ENCODE measurements around the gene PRB2.
"Not testable (repeated sequence)": the region's sequence is repeated elsewhere in the genome, so short reads cannot be mapped to it uniquely, and the experiment has no call there.

Gene PRB2

DNA sequence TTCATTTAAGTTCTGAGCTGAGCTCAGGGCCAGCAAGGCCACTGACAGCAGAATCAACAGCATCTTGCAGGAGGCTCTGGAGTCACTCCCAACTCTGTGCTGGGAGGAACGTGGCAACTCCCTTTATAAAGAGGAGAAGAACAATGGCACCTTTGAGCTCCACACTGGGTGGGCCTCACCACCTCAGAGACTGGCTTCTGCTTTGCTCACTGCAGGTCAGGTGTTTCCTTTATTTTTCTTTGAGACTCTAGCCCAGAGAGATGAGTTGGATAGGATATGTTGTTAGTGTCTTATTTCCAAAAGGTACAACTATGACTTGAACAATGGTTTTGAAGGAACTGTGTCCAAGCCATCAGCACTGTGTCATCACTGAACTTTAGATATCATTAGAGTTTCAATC lies at the start of gene PRB2:
Gene PRB2 (minus strand): TSS at position 101 of the 400 bp plus-strand sequence. CDS start 38 bp downstream, at position 63.
- not testable (repeated sequence) for H3K27ac Mint-ChIP-seq; H3K4me3 Mint-ChIP-seq; H3K9me3 Mint-ChIP-seq (ENCODE audit: low read depth); H3K27me3 Mint-ChIP-seq; H3K4me1 Mint-ChIP-seq (ENCODE audit: low read depth); H3K36me3 Mint-ChIP-seq

DNA sequence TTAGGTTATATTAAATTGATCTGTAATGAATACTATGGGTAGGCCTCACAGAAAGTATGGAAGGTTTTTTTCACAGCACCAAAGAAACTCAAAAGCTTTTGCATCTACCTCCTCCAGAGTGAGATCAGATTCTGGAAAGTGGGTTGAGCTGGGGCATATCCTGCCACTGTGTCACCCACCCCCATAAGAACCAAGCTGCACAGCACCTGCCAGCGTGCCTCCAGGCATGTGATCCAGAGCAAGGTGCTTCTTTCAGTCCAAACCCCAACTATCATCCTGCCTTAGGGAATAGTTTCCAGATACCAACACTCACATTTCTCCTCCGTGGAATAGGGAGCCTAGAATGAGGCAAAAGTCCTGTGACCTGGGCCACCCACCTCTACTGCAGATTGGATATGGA lies 42.6 kb upstream of the PRB2 start:
- Mint-ChIP-seq H3K36me3 (peaks cover 10% of the 10 kb centered on the region), H3K4me3 (no peak overlapping the region), H3K4me1 (ENCODE audit: low read depth) (no peaks in the 10 kb centered on the region), H3K27me3 (peaks cover 1% of the 10 kb centered on the region), H3K9me3 (ENCODE audit: low read depth) (peaks cover 4% of the 10 kb centered on the region), H3K27ac (no peak overlapping the region)

DNA sequence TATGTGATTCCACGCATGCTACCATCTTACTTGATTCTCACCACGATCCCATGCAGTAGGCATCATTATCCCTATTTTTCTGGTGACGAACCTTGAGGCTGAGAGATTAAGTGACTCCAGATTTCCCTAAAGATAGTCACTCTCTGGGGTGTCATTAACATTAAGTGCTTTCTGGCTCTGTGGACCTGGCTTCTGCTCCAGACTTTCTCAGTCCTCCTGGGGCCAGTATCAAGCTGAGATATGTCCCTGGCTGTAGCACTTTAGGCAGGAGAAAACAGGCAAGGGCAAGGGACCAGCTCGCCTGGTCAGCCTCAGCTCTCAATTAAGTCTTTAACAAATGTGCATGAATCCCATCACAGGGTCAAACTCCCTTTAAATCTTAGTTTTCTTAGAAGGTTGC lies 38.3 kb upstream of the PRB2 start:
- Mint-ChIP-seq H3K27me3 (no peaks in the 10 kb centered on the region), H3K27ac (no peak overlapping the region), H3K4me1 (ENCODE audit: low read depth) (peaks cover 4% of the 10 kb centered on the region), H3K9me3 (ENCODE audit: low read depth) (no peaks in the 10 kb centered on the region), H3K36me3 (peaks cover 12% of the 10 kb centered on the region), H3K4me3 (no peak overlapping the region)

DNA sequence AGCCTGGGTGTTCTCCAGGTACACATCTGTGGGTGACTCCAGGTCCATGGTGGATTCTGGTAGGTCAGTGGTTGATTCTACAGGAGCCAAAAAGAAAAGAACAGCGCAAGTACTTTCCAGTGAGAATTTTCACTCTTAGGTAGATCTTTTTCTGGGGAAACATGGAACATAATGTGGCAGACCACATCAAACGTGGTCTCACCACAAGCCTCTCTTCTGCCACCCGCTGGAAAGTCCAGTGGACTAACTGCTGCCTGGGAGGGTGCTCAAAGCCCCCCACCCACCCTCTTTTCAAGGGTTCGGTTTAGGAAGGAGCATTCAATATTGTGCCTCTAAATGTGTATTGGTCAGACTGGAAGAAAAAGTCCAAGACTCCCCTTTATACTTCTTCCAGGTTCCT lies 36.1 kb upstream of the PRB2 start:
- Mint-ChIP-seq H3K4me3 (no peak overlapping the region), H3K27me3 (no peaks in the 10 kb centered on the region), H3K36me3 (peaks cover 9% of the 10 kb centered on the region), H3K27ac (no peak overlapping the region), H3K4me1 (ENCODE audit: low read depth) (peaks cover 4% of the 10 kb centered on the region), H3K9me3 (ENCODE audit: low read depth) (no peaks in the 10 kb centered on the region)

DNA sequence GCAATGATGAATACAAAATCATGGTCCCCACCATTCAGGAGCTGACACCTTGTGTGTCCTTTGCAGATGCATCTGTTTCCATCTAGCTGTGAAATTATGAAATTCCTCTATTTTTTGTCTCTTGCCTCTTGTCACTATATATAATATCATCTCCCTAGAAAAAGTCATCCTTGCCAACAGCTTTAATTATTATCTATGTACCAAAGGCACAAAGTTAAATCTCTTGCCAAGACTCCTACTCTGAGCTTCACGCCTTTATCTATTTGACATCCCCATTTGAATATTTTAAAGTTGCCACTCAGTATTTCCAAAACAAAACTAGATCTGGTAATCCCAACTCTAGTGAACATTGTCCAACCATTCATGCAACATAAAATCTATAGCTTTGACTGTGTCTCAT lies 32.0 kb upstream of the PRB2 start:
- Mint-ChIP-seq H3K27ac (no peak overlapping the region), H3K4me1 (ENCODE audit: low read depth) (peaks cover 3% of the 10 kb centered on the region), H3K27me3 (no peaks in the 10 kb centered on the region), H3K9me3 (ENCODE audit: low read depth) (peaks cover 9% of the 10 kb centered on the region), H3K36me3 (peaks cover 5% of the 10 kb centered on the region), H3K4me3 (no peak overlapping the region)

DNA sequence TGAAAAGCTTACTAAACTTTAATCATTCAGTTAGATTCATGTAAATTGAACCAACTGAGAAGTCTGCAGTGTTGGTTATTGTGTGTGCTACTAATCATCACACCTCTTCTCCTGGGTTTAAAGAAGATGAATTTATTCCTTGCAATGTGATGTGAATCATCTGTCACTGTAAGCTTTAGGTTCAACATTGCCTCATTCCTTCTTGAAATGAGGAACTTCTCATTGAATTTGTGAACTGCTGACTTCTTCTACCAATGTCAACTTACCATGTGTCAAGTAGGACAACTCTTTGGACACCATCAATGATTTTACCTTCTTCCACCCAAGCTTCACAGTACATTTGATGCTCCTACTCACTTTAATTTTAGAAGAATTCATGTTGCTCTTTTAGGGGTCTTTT lies 17.4 kb upstream of the PRB2 start:
- peaks cover 12% of the 10 kb centered on the region for H3K9me3 Mint-ChIP-seq (ENCODE audit: low read depth)
- no peak overlapping the region for H3K4me3 Mint-ChIP-seq
- peaks cover 24% of the 10 kb centered on the region for H3K36me3 Mint-ChIP-seq
- H3K4me1 Mint-ChIP-seq (ENCODE audit: low read depth): no peaks in the 10 kb centered on the region
- H3K27me3 Mint-ChIP-seq: no peaks in the 10 kb centered on the region
- no peak overlapping the region for H3K27ac Mint-ChIP-seq

DNA sequence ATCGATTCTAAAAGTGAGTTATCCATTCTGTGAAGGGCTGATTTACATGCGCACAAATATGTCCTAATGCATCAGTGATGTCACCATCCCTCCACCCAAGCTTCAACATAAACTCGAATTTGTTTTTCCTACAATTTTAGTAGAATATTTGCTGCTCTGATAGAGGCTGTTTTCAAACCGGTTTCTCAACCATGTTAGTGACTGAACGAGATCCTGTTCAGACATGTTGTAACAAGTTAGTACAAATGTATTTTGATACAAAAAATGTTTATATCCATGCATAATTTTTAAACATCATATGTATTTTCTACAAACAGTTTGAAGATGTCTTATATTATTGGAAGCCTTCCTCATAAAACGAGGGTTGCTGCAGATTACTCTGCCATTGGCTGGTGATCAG lies 12.7 kb upstream of the PRB2 start:
- Mint-ChIP-seq H3K9me3 (ENCODE audit: low read depth) (peaks cover 5% of the 10 kb centered on the region), H3K4me3 (no peak overlapping the region), H3K27me3 (no peaks in the 10 kb centered on the region), H3K27ac (no peak overlapping the region), H3K36me3 (peaks cover 35% of the 10 kb centered on the region), H3K4me1 (ENCODE audit: low read depth) (no peaks in the 10 kb centered on the region)

DNA sequence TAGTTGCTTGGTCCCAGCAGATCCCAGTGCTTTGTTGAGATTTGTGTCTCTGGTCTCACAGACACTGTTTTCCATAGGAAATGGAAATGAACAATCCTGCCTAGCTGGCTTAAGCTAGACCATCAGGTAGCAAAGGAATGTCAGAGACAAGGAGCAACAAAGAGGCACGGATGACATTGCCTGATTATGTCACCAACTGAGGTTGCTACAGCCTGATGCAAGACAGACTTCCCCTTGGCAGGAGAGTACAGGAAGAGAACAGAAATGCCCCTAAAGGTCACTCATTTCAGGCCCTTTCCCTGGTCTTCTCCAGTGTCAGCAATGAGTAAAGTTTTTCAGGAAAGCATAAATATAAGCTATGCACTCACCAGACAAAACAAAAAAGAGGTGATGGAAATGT lies 2.0 kb upstream of the PRB2 start:
- H3K27me3 Mint-ChIP-seq: no peaks in the 10 kb centered on the region

DNA sequence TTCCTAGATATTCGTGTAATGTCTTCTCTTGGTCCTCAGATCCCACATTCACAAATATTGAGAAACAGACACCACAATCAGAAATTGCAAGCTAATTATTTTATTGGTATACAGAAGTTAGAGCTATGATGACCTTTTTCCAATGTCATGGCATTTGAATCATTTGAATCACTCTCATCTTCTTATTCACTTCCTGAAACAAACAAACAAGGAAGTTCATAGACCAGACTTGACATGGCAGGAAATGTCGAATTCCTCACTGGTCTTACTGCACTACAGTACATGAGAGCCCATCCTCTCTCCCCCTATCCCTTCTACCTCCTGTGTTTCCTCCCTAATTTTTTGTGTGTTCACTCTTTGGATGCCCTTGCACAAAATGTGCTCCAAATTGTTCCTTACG lies 3.9 kb downstream of the PRB2 start:
- not testable (repeated sequence) for H3K4me3 Mint-ChIP-seq; H3K36me3 Mint-ChIP-seq; H3K27me3 Mint-ChIP-seq; H3K9me3 Mint-ChIP-seq (ENCODE audit: low read depth); H3K4me1 Mint-ChIP-seq (ENCODE audit: low read depth); H3K27ac Mint-ChIP-seq

More for the DNA sequence above, 2.0 kb upstream of the PRB2 start:
- Mint-ChIP-seq H3K27ac (no peak overlapping the region), H3K4me1 (ENCODE audit: low read depth) (no peaks in the 10 kb centered on the region), H3K9me3 (ENCODE audit: low read depth) (peaks cover 3% of the 10 kb centered on the region), H3K36me3 (peaks cover 6% of the 10 kb centered on the region), H3K4me3 (no peak overlapping the region)

DNA sequence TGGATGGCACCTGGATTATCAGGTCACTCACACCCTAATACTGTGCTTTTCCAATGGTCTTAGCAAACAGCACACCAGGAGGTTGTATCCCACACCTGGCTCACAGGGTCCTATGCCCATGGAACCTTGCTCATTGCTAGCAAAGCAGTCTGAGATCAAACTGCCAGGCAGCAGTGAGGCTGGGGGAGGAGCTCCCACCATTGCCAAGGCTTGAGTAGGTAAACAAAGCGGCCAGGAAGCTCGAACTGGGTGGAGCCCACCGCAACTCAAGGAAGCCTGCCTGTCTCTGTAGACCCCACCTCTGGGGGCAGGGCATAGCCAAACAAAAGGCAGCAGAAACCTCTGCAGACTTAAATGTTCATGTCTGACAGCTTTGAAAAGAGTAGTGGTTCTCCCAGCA lies 17.9 kb downstream of the PRB2 start:
- H3K27me3 Mint-ChIP-seq; H3K27ac Mint-ChIP-seq; H3K4me1 Mint-ChIP-seq (ENCODE audit: low read depth); H3K4me3 Mint-ChIP-seq: not testable (repeated sequence)
- Mint-ChIP-seq H3K9me3 (ENCODE audit: low read depth) (peaks cover 22% of the 10 kb centered on the region), H3K36me3 (peaks cover 36% of the 10 kb centered on the region)

DNA sequence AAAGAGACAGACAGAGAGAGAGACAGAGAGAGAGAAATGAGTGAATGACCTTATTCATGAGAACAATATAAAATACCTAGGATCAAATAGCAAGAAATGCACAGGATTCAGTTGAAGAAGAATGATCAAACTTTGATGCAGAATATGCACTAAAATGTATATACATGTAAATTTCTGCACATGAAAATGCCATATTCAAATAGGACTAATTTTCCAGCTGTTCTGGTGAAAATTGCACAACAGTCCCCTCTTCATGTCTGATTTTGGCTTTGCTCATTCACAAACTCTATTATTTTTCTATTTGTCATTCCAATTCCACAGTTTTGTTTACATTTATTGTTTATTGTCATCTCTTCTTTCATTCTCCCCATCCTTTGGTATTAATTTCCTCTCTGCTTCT lies 34.2 kb downstream of the PRB2 start:
- Mint-ChIP-seq H3K4me1 (ENCODE audit: low read depth) (no peaks in the 10 kb centered on the region), H3K36me3 (peaks cover 11% of the 10 kb centered on the region), H3K27me3 (no peaks in the 10 kb centered on the region), H3K27ac (no peak overlapping the region), H3K9me3 (ENCODE audit: low read depth) (peaks cover 4% of the 10 kb centered on the region), H3K4me3 (no peak overlapping the region)

DNA sequence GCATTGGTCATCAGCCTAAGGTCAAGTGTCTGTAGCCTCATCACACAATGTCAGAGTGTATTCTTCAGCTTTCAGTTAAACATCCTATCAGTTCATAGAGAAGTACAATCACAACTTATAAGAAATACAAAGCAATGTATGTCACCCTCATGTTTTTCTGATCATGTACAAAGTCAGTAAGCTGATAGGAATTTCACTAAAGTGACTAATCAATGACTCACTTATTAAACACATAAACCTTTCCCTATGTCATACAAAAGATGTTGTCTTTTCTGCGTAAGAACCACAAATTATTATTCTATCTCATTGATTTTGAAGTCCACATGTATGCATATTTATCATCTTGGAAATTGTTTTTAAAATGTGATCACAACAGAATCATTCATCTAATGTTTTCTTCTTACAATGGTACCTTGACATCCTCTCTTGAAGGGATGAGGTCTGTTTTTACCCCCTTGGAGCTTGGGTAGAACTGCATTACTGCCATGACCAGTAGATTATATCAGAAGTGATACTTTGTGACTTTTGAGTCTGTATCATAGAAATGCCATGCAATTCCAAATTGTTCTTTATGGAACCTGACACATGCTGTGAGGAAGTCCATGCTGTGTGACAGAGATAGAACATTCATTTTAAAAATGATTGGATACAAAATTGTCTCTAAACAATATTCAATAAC lies 35.0 kb downstream of the PRB2 start:
- peaks cover 11% of the 10 kb centered on the region for H3K36me3 Mint-ChIP-seq
- H3K4me3 Mint-ChIP-seq; H3K27ac Mint-ChIP-seq; H3K27me3 Mint-ChIP-seq; H3K9me3 Mint-ChIP-seq (ENCODE audit: low read depth); H3K4me1 Mint-ChIP-seq (ENCODE audit: low read depth): not testable (repeated sequence)

DNA sequence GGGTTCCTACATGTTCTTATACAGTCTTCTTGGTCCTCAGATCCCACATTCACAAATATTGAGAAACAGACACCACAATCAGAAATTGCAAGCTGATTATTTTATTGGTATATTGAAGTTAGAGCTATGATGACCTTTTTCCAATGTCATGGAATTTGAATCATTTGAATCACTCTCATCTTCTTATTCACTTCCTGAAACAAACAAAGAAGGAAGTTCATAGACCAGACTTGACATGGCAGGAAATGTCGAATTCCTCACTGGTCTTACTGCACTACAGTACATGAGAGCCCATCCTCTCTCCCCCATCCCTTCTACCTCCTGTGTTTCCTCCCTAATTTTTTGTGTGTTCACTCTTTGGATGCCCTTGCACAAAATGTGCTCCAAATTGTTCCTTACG lies 43.6 kb downstream of the PRB2 start:
- H3K4me1 Mint-ChIP-seq (ENCODE audit: low read depth); H3K27me3 Mint-ChIP-seq; H3K9me3 Mint-ChIP-seq (ENCODE audit: low read depth); H3K27ac Mint-ChIP-seq; H3K36me3 Mint-ChIP-seq; H3K4me3 Mint-ChIP-seq: not testable (repeated sequence)

DNA sequence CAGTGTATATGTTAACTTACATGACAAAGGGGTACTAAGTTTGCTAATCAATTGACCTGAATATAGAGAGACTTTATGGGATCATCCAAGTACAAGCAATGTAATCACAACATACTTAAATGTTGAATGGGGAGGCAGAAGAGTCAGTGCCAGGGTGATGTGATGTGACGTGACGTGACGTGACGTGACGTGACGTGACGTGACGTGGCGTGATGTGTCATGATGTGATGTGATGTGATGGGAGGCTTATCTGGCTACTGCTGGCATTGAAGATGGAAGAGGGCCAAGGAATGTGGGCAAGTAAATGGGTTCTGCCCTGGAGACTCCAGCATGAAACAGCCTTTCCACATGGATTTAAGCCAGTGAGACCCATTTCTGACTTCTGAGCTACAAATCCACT lies 46.9 kb downstream of the PRB2 start:
- Mint-ChIP-seq H3K27me3 (peaks cover 4% of the 10 kb centered on the region), H3K27ac (no peak overlapping the region), H3K9me3 (ENCODE audit: low read depth) (peaks cover 4% of the 10 kb centered on the region), H3K4me1 (ENCODE audit: low read depth) (no peaks in the 10 kb centered on the region), H3K4me3 (no peak overlapping the region), H3K36me3 (peaks cover 9% of the 10 kb centered on the region)

DNA sequence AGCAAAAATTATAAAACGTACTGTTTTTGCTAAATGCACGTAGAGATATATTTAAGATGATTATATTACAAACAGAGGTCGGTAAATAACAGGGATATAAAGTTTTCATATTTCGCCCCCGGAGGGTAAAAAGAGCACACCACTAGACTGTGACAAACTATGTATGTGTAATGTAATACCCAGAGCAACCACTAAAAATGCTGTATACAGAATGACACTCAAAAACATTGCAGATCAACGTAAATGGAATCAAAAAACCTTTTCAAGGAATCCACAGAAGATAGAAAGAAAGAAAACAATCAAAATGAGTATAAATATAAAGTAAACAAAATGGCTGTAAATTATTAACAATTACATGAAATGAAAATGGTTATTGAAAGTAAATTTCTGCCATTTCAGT lies 47.6 kb downstream of the PRB2 start:
- Mint-ChIP-seq H3K4me1 (ENCODE audit: low read depth) (no peaks in the 10 kb centered on the region), H3K36me3 (peaks cover 9% of the 10 kb centered on the region), H3K27ac (no peak overlapping the region), H3K9me3 (ENCODE audit: low read depth) (peaks cover 4% of the 10 kb centered on the region), H3K4me3 (no peak overlapping the region), H3K27me3 (peaks cover 4% of the 10 kb centered on the region)

DNA sequence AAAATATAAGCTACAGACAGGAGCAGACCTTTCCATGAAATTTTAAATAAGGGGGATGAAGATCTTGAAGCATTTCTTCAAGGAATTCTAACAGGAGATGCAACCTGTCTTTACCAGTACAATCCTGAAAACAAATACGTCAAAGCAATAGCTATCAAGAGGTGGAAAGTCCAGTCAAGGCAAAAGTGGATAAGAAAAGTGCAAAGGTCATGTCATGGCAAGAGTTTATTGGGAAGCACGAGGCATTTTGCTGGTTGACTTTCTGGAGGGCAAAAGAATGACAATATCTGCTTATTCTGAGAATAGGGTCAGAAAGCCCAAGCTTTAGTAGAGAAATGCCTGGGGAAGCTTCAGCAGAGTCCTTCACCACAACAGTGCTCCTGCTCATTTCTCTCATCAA lies 50.9 kb downstream of the PRB2 start:
- peaks cover 9% of the 10 kb centered on the region for H3K36me3 Mint-ChIP-seq
- no peak overlapping the region for H3K27ac Mint-ChIP-seq
- H3K4me1 Mint-ChIP-seq (ENCODE audit: low read depth): no peaks in the 10 kb centered on the region
- H3K9me3 Mint-ChIP-seq (ENCODE audit: low read depth): peaks cover 4% of the 10 kb centered on the region
- H3K4me3 Mint-ChIP-seq: no peak overlapping the region
- H3K27me3 Mint-ChIP-seq: peaks cover 2% of the 10 kb centered on the region
